K562 (cell line): Measurements from ENCODE around the gene TMEM273. TPM values are rescaled to one million over a fixed set of nuclear protein-coding genes. Genes with fewer than 3 reads are reported as not detected.

Experiments used
- CEBPG ChIP-seq, 3 experiments: fragments of 200-800 bp in 1 of 3; sonication (Bioruptor generic) in 1 of 3; sonication (generic) in 1 of 3; formaldehyde crosslinking in 1 of 3; IDR thresholded peaks in 2 of 3; conservative IDR thresholded peaks in 1 of 3; 2 replicates each; pipeline versions ENCODE4 v1.6.1 to v1.8.0; 2016 to 2022; ENCODE audit warnings: missing compliant biosample characterization in 2 of 3, missing genetic modification characterization in 2 of 3, mild to moderate bottlenecking in 1 of 3, missing genetic modification reagents in 1 of 3
- CLOCK ChIP-seq: fragments of 250-450 bp; sonication (Bioruptor Pico); IDR thresholded peaks from 2 replicates; pipeline ENCODE4 v1.4.0; 2020; ENCODE audit warnings: mild to moderate bottlenecking, moderate library complexity, borderline replicate concordance
- DMBX1 ChIP-seq: fragments of 250-450 bp; sonication (Bioruptor Pico); IDR thresholded peaks from 2 replicates; pipeline ENCODE4 v1.8.0; 2022; ENCODE audit warnings: inconsistent platforms, mild to moderate bottlenecking, moderate library complexity, borderline replicate concordance
- GATAD2A ChIP-seq: fragments of 450-650 bp; IDR thresholded peaks from 2 replicates; pipeline ENCODE4 v1.6.1; 2017
- GTF3C2 ChIP-seq: IDR thresholded peaks from 3 replicates; pipeline ENCODE4 v1.6.1; 2011; ENCODE audit warnings: borderline replicate concordance, mild to moderate bottlenecking, moderate library complexity; ENCODE audit not compliant: insufficient read length; ENCODE audit errors: extremely low read depth
- HINFP ChIP-seq: fragments of 450-650 bp; conservative IDR thresholded peaks from 2 replicates; pipeline ENCODE4 v1.6.1; 2016; ENCODE audit warnings: missing genetic modification characterization, low read depth, mild to moderate bottlenecking, control low read depth, missing compliant biosample characterization
- NBN ChIP-seq: fragments of 450-650 bp; IDR thresholded peaks from 2 replicates; pipeline ENCODE4 v1.6.1; 2016; ENCODE audit warnings: low read depth, mild to moderate bottlenecking
- POLR2A ChIP-seq: fragments of 450-650 bp; conservative IDR thresholded peaks from 2 replicates; pipeline ENCODE4 v1.6.1; 2016
- POLR2H ChIP-seq: IDR thresholded peaks from 2 replicates; pipeline ENCODE4 v1.6.1; 2016; ENCODE audit warnings: missing genetic modification characterization, low read depth, mild to moderate bottlenecking, control low read depth, missing compliant biosample characterization, moderate library complexity
- RAD21 ChIP-seq, 2 experiments: fragments of 250-450 bp in 1 of 2; fragments of 450-650 bp in 1 of 2; sonication (Bioruptor Pico) in 1 of 2; formaldehyde crosslinking in 1 of 2; IDR thresholded peaks in 1 of 2; conservative IDR thresholded peaks in 1 of 2; 2 replicates each; pipeline versions ENCODE4 v1.4.0 to v1.8.0; 2020 to 2022; ENCODE audit warnings: mild to moderate bottlenecking in 2 of 2, moderate library complexity in 1 of 2
- RBM15 ChIP-seq: fragments of 200-400 bp; formaldehyde crosslinking; IDR thresholded peaks from 2 replicates; pipeline ENCODE4 v1.6.1; 2018; ENCODE audit warnings: mild to moderate bottlenecking, low read length, moderate library complexity; ENCODE audit not compliant: insufficient read depth
- RBM22 ChIP-seq: fragments of 200-400 bp; formaldehyde crosslinking; IDR thresholded peaks from 2 replicates; pipeline ENCODE4 v1.6.1; 2018; ENCODE audit warnings: low read length, low read depth; ENCODE audit not compliant: poor library complexity, severe bottlenecking
- SMAD3 ChIP-seq: fragments of 450-650 bp; formaldehyde crosslinking; conservative IDR thresholded peaks from 2 replicates; pipeline ENCODE4 v1.4.0; 2020; ENCODE audit warnings: mild to moderate bottlenecking
- SMC3 ChIP-seq: conservative IDR thresholded peaks from 2 replicates; pipeline ENCODE4 v1.6.1; 2011; ENCODE audit warnings: low read depth, low read length, improper control_type of control experiment; ENCODE audit not compliant: insufficient read depth
- THAP12 ChIP-seq: fragments of 250-450 bp; sonication (Bioruptor Pico); IDR thresholded peaks from 2 replicates; pipeline ENCODE4 v1.9.0; 2021; ENCODE audit warnings: mild to moderate bottlenecking, inconsistent platforms
- ZNF12 ChIP-seq: sonication (generic); formaldehyde crosslinking; IDR thresholded peaks from 2 replicates; pipeline ENCODE4 v1.4.0; 2020; ENCODE audit warnings: mild to moderate bottlenecking, missing genetic modification reagents
- polyA plus RNA-seq, 8 experiments: library from polyadenylated mRNA; depleted of rRNA in 4 of 8; stranded (reverse) in 5 of 8; unstranded in 3 of 8; fragments of >200 nt; fragmentation: Nextera tagmentation in 2 of 8; fragmentation: Illumina TruSeq in 1 of 8; extraction: Ambion mirVana in 2 of 8; extraction: Trizol in 1 of 8; gene quantifications; 2 replicates each; pipeline versions ENCODE4 v1.2.1 to v1.2.3, GENCODE V29; 2011 to 2014; ENCODE audit warnings: inconsistent platforms in 1 of 8, missing spikeins in 1 of 8
- total RNA-seq, 7 experiments: library from RNA; depleted of rRNA in 6 of 7; stranded (reverse); fragments of >200 nt in 6 of 7; fragmentation: Illumina TruSeq in 2 of 7; extraction: Trizol in 2 of 7; gene quantifications; 2 replicates each; pipeline versions ENCODE4 v1.2.1 to v1.2.3, GENCODE V29; 2011 to 2021; ENCODE audit warnings: low replicate concordance in 1 of 7

TMEM273 gene
- total and polyA plus RNA-seq, 9 of the 15 experiments (the other 6 are each of a cell fraction or from before 2014, with no cell fraction given) = 39.2 to 131 (median 95.6) TPM

- no peak for TF ChIP-seq GTF3C2
- no peak for TF ChIP-seq CLOCK (CRISPR knock-in tag)
- no peak for TF ChIP-seq THAP12 (CRISPR knock-in tag)
- TF ChIP-seq HINFP (tag) = no peak
- TF ChIP-seq GATAD2A = 0 out of 2 replicates have a peak, but pooled peaks have one; percentile 40
- TF ChIP-seq DMBX1 = no peak; the same call in 1 of the 2 replicates
- no peak for TF ChIP-seq ZNF12 (CRISPR knock-in tag)
- TF ChIP-seq SMAD3 (CRISPR knock-in tag) = no peak
- TF ChIP-seq POLR2A = no peak
- no peak for TF ChIP-seq RBM15
- TF ChIP-seq SMC3 = no peak
- TF ChIP-seq RBM22 = no peak
- TF ChIP-seq CEBPG (CRISPR knock-in tag; IDR thresholded peaks at IDR 0.05) = no peak
- TF ChIP-seq CEBPG (tag; conservative IDR thresholded peaks at IDR 0.05 in 1 of 2, IDR thresholded peaks at IDR 0.05 in 1 of 2) = no peak
- no peak for TF ChIP-seq RAD21 (CRISPR knock-in tag; conservative IDR thresholded peaks at IDR 0.05 in 1 of 2, IDR thresholded peaks at IDR 0.05 in 1 of 2)
- no peak for TF ChIP-seq POLR2H (tag)
- 0 out of 2 replicates have a peak, but pooled peaks have one; percentile 48 for TF ChIP-seq NBN
These were observed 13.8 kb downstream of the TMEM273 start (continued) for GRCh38 chr10:49174261-49174925.
